ENCODE measurements around the gene CDH6.

CDH6 gene

GRCh38 chr5:31271567-31271966, 78.1 kb downstream of the CDH6 start:
- no peak overlapping the region for H3K4me3 ChIP-seq (ENCODE audit: control insufficient read depth, low read depth, low read length)
- DNase-seq (ENCODE audit: low read depth), result no peak
- no peak for TF ChIP-seq CTCF (conservative IDR thresholded peaks at IDR 0.05; ENCODE audit: control insufficient read depth, insufficient read depth, low read depth, low read length)

GRCh38 chr5:31273161-31273560, 79.7 kb downstream of the CDH6 start:
- no peak for TF ChIP-seq CTCF (conservative IDR thresholded peaks at IDR 0.05; ENCODE audit: control insufficient read depth, insufficient read depth, low read depth, low read length)
- no peak for DNase-seq (ENCODE audit: low read depth)
- H3K4me3 ChIP-seq (ENCODE audit: control insufficient read depth, low read depth, low read length), result no peak overlapping the region

- H3K4me3 ChIP-seq (ENCODE audit: control insufficient read depth, low read depth, low read length), result peak overlapping the region; percentile 39
- no peak for TF ChIP-seq CTCF (conservative IDR thresholded peaks at IDR 0.05; ENCODE audit: control insufficient read depth, insufficient read depth, low read depth, low read length)
- peak; percentile 3 for DNase-seq (ENCODE audit: low read depth)
Measured at GRCh38 chr5:31273631-31274378, 80.3 kb downstream of the CDH6 start.

GRCh38 chr5:31280210-31280609, 86.7 kb downstream of the CDH6 start:
- no peak for DNase-seq (ENCODE audit: low read depth)
- no peak for TF ChIP-seq CTCF (conservative IDR thresholded peaks at IDR 0.05; ENCODE audit: control insufficient read depth, insufficient read depth, low read depth, low read length)
- no peak overlapping the region for H3K4me3 ChIP-seq (ENCODE audit: control insufficient read depth, low read depth, low read length)

GRCh38 chr5:31283326-31283725, 89.8 kb downstream of the CDH6 start:
- no peak for TF ChIP-seq CTCF (conservative IDR thresholded peaks at IDR 0.05; ENCODE audit: control insufficient read depth, insufficient read depth, low read depth, low read length)
- DNase-seq (ENCODE audit: low read depth), result no peak
- H3K4me3 ChIP-seq (ENCODE audit: control insufficient read depth, low read depth, low read length), result no peak overlapping the region

- no peak overlapping the region for H3K4me3 ChIP-seq (ENCODE audit: control insufficient read depth, low read depth, low read length)
- no peak for TF ChIP-seq CTCF (conservative IDR thresholded peaks at IDR 0.05; ENCODE audit: control insufficient read depth, insufficient read depth, low read depth, low read length)
- DNase-seq (ENCODE audit: low read depth), result no peak
Measured at GRCh38 chr5:31285025-31285424, 91.5 kb downstream of the CDH6 start.
